ENCODE data around the gene CEP164. TPM values are rescaled to one million over a fixed set of nuclear protein-coding genes. Genes with fewer than 3 reads are reported as not detected.
A peak's percentile ranks its signal among the peaks of the same experiment; 100 is the strongest.
"Not testable (repeated sequence)": the region's sequence is repeated elsewhere in the genome, so short reads cannot be mapped to it uniquely, and the experiment has no call there.

CEP164 gene
- total RNA-seq, 1 donor from 2014 or later = 16.7 TPM

DNA sequence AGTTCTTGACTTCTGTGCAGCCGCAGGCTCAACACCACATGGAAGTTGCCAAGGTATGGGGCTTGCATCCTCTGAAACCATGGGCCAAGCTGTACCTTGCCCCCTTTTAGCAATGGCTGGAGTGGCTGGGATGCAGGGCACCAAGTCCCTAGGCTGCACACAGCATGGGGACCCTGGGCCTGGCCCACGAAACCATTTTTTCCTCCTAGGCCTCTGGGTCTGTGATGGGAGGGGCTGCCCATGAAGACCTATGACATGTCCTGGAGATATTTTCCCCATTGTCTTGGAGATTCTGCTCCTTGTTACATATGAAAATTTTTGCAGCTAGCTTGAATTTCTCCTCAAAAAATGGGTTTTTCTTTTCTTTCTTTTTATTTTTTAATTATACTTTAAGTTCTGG, 71.0 kb downstream of the CEP164 start:
- ATAC-seq = not testable (repeated sequence)

DNA sequence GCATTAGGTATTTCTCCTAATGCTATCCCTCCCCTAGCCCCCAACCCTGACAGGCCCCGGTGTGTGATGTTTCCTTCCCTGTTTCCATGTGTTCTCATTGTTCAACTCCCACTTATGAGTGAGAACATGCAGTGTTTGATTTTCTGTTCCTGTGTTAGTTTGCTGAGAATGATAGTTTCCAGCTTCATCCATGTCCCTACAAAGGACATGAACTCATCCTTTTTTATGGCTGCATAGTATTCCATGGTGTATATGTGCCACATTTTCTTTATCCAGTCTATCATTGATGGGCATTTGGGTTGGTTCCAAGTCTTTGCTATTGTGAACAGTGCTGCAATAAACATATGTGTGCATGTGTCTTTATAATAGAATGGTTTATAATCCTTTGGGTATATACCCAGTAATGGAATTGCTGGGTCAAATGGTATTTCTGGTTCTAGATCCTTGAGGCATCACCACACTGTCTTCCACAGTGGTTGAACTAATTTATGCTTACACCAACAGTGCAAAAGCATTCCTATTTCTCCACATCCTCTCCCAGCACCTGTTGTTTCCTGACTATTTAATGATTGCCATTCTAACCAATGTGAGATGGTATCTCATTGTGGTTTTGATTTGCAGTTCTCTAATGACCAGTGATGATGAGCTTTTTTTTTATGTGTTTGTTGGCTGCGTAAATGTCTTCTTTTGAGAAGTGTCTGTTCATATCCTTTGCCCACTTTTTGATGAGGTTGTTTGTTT, 71.6 kb downstream of the CEP164 start:
- not testable (repeated sequence) for ATAC-seq

- not testable (repeated sequence) for ATAC-seq
Observed at GRCh38 chr11:117405898-117406297, 78.2 kb downstream of the CEP164 start.

DNA sequence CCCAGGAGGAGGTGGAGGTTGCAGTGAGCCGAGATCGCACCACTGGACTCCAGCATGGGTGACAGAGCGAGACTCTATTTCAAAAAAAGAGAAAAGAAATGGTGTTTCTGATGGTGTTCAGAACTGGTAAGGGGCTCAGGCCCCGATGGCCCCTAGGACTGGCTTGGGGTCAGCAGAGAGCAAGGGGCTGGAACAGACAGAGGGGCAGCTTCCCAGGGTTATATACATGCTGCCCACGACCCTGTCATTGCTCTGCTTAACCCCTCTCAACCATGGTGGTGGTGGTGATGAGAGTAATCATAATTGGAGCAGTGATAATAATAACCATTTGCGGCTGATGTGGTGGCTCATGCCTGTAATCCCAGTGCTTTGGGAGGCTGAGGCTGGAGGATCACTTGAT, 79.4 kb downstream of the CEP164 start:
- no peak for ATAC-seq

DNA sequence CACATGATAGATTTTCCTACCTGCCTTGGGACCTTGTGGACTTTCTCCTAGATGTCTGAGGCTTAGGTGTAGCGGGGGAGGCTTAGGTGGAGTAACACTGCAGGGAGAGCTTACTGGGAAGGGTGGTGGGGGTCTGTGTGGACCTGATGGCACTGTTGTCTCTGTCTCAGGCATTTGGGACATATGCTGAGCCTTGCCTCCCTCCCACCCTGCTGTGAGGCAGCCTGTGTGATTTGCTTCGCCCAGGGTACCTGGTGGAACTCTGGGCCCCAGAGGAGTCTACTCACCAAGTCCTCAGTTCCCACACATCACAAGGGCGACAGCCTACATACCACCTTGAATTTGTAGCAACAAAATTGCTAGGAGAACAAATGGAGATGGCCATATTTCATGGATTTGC, 80.7 kb downstream of the CEP164 start:
- ATAC-seq = peak; percentile 22

GRCh38 chr11:117409511-117409910, 81.9 kb downstream of the CEP164 start:
- ATAC-seq = no peak

GRCh38 chr11:117410238-117410637, 82.6 kb downstream of the CEP164 start:
- ATAC-seq = no peak

- ATAC-seq = no peak
Observed at GRCh38 chr11:117410861-117411710, 83.4 kb downstream of the CEP164 start.

- no peak for ATAC-seq
Observed at GRCh38 chr11:117411736-117412135, 84.1 kb downstream of the CEP164 start.

DNA sequence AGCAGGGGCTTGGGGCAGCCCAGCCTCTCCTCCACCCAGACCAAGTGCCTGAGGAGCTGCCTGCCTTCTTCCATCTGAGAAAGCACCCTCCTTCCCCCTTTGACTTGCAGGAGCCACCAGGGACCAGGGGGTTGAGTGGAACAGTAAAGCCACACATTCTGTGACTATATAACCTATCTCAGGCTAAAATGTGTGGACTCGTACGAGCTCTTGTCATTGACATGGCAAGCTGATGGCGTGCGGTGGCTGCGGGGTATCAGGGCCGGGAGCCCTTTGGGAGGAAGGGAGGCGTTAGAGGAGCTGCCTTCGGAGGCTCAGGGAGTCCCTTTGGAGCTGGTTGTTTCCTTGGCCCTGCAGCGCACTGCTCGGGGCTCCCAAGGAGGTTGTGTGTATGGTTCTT, 84.5 kb downstream of the CEP164 start:
- no peak for ATAC-seq

GRCh38 chr11:117412653-117413275, 85.1 kb downstream of the CEP164 start:
- ATAC-seq = no peak

DNA sequence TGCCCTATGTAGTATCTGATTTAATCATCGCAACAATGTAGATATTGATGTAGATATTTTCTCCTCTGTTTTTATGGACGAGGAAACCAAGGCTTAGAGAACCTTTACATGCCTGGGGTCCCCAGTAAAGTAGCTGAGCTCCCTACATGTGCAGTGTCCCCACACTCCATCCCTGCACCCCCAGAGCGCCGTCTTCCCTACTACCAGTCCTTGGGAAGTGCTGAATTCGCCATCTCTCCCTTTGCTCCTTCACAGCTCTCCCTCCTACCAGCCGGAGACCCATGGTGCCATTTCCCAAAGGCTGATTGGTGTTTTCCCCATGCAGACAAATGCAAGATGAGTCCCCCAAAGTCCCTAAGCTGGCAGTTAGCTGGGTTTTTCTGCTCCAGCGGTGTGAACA, 86.0 kb downstream of the CEP164 start:
- no peak for ATAC-seq

- ATAC-seq = no peak
Observed at GRCh38 chr11:117414724-117415123, 87.1 kb downstream of the CEP164 start.

GRCh38 chr11:117415358-117415896, 87.8 kb downstream of the CEP164 start:
- ATAC-seq = no peak

DNA sequence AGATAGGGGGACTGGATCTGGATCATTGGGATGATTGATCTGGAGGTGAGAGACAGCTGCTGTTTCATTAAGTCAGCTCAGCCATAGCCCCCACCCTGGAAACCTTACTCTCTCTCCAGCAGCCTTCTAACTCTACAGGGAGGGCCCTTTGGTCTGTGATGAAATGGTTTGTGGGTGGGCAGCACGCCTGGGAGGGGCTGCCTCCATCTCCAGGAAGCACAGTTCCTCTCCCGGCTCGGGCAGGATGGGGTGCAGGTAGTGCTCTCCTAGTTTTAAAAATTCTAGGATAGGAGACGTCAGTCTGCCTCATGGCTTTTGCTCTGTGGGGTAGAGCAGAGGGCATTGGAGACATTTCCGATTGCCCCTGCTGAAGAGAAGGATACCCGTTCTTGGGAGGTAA, 89.7 kb downstream of the CEP164 start:
- ATAC-seq = no peak

DNA sequence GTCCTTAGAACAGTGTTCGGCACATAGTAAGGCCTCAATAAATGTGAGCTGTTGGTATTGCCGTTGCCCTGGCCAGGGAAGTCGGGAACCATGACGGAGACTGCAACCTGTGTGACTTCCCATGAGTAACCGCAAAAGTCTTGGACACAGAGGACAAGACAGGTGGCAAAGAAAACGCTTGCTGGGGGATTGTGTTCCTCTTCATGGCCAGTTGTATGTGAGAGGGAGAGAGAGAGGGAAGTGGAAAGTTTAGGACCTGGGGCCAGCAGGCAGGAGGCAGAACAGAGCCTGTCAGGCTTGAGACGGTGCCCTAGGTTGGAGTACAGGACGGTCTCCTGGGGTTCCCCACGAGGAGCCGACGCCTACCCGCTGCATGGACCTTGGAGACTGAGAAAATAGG, 90.2 kb downstream of the CEP164 start:
- ATAC-seq = no peak

GRCh38 chr11:117418737-117419481, 91.3 kb downstream of the CEP164 start:
- ATAC-seq = no peak

DNA sequence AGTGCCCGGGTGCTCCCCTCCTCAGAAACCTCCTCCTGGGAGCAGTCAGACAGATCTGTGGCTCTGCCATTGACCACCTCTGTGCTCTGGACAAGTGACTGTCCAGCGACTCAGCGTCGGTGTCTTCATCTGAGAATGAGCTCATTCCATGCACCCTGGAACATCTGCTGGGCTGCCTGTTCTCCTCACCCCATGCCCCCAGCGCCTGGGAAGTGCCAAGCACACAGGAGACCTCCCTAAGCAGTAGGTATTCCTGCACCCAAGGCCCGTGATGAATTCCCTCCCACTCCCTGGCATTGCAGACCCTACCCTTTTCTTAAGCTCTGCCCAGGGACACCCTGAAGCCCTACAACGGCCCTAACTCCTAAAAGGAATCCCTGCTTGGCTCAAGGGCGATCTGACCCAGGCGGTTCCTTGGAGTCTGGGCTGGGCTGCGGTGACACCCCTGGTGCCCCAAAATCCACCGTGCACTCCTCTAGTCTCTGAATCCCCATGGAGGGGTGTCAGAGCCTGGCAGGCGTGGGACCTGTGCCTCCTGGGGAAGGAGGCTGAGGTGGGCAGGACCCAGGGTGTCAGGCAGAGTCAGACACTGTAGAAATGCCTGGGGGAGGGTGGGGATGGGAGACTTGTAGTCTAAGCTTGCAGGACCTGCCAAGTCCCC, 92.0 kb downstream of the CEP164 start:
- ATAC-seq = no peak

- no peak for ATAC-seq
Observed at GRCh38 chr11:117420143-117420485, 92.5 kb downstream of the CEP164 start.

DNA sequence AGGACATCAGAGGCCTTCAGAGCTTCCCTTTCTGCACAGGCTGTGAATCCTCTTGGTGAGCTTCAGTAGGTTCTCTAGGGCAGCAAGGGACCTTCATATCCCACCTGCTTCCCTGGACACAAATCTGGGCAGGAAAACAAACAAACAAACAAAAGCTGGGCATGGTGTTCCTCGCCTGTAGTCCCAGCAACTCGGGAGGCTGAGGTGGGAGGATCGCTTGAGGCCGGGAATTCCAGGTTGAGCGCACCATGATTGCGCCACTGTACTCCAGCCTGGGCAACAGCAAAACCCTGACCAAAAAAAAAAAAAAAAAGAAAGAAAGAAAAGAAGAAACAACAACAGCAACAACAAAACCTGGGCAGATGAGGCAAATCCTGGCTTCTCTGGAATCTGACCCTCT, 92.9 kb downstream of the CEP164 start:
- ATAC-seq = no peak

- no peak for ATAC-seq
Observed at GRCh38 chr11:117421041-117421440, 93.4 kb downstream of the CEP164 start.

- ATAC-seq = no peak
Observed at GRCh38 chr11:117421476-117421875, 93.8 kb downstream of the CEP164 start.

All from esophagus mucosa (tissue), 1 donor.